NK-92 (cell line): ENCODE measurements around the gene MYO9B.

Source experiments
- DNase-seq: peaks from one replicate; lab custom pipeline; 2025; ENCODE audit not compliant: unreplicated experiment; lab: John Stamatoyannopoulos, UW

Gene MYO9B

DNA sequence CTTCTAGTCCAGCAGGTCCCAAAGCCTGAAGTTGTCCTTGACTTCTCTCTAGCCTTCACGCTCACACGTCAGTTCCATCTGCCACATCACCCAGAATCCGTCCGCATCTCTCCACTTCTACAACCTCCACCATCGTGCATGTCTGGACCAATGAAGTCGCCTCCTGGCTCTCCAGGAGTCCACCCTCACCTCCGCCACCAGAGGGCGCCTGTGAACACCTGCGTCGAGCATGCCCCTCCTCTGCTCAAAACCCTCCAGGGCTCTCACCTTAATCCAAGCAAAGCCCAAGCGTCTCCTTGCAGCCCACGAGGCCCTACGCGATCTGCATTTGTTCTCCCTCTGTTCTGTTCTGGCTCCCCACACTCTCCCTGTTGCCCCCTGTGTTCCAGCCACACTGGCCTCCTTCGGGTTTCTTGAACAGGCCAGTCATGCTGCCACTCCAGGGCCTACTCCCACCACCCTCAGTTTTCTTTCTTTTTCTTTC, 185.3 kb downstream of the MYO9B start:
- DNase-seq = peak; percentile 68

DNA sequence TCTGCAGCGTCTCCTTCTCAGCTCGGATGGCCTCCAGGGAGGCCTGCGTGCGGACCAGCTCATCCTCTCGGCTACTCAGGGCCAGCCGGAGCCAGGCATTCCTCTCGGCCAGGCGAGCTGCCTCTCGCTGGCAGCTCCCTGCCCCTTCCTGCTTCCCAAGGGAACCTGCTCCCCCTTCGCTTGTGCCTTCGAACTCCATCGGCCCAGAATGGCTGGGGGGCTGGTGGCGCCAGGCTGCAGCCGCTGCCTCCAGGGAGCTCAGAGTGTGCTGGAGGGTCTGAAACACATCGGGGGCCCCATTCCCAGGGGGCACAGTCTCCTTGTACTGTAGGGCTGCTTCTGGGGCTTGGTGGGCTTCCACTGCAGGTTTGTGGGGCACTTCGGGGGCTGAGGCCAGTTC, 187.0 kb downstream of the MYO9B start:
- DNase-seq = no peak
